Suprapubic skin (tissue), 4 donors: Measurements from ENCODE around the gene CCDC3. TPM values are rescaled to one million over a fixed set of nuclear protein-coding genes. Genes with fewer than 3 reads are reported as not detected.

Experiments used
- DNase-seq, 2 donors: peaks; one replicate each; pipeline ENCODE4 v3.0.0-alpha.2; 2019; ENCODE audit warnings: low spot score in 2 of 2
- H3K27ac ChIP-seq: fragments of 200-600 bp; sonication (generic); one replicate; pipeline ENCODE4 v1.5.1; 2019
- H3K27me3 ChIP-seq: fragments of 200-600 bp; sonication (generic); one replicate; pipeline ENCODE4 v1.5.1; 2019
- H3K36me3 ChIP-seq: fragments of 200-600 bp; sonication (generic); one replicate; pipeline ENCODE4 v1.5.1; 2019
- H3K4me1 ChIP-seq: fragments of 200-600 bp; sonication (generic); one replicate; pipeline ENCODE4 v1.5.1; 2019
- H3K4me3 ChIP-seq: fragments of 200-600 bp; sonication (generic); one replicate; pipeline ENCODE4 v1.5.1; 2019; ENCODE audit warnings: mild to moderate bottlenecking
- H3K9me3 ChIP-seq: fragments of 200-600 bp; sonication (generic); one replicate; pipeline ENCODE4 v1.5.1; 2019
- EP300 ChIP-seq: sonication (generic); formaldehyde crosslinking; IDR thresholded peaks from one replicate; pipeline ENCODE4 v1.6.1; 2017; ENCODE audit warnings: antibody characterized with exemption
- POLR2A ChIP-seq, 2 donors: fragments of 450-650 bp; IDR thresholded peaks; one replicate each; pipeline ENCODE4 v1.6.1; 2017; ENCODE audit warnings: antibody characterized with exemption in 2 of 2, mild to moderate bottlenecking in 2 of 2, moderate library complexity in 2 of 2
- POLR2AphosphoS5 ChIP-seq, 3 donors: sonication (generic); formaldehyde crosslinking; IDR thresholded peaks; one replicate each; pipeline ENCODE4 v1.6.1; 2017; ENCODE audit warnings: antibody characterized with exemption in 3 of 3
- WGBS: methylation state at CpG from one replicate; pipeline ENCODE4 v1.1.5; 2018; 5-methylcytosine and 5-hydroxymethylcytosine counted together
- total RNA-seq, 4 donors: library from RNA; depleted of rRNA; stranded (reverse); fragments of >200 nt; gene quantifications; one replicate each; pipeline ENCODE4 v1.1.0, GENCODE V29; 2016
- TF ChIP-seq, protein P1 (sequence below), 2 donors: fragments of 200-600 bp in 1 of 2; fragments of 450-650 bp in 1 of 2; sonication (generic) in 1 of 2; IDR thresholded peaks; one replicate each; pipeline ENCODE4 v1.5.1; 2016 to 2019; ENCODE audit warnings: antibody characterized with exemption in 2 of 2, mild to moderate bottlenecking in 1 of 2, moderate library complexity in 1 of 2

CCDC3 gene
- total RNA-seq, 4 donors from 2014 or later = 31.3 to 124 (median 60.2) TPM

DNA sequence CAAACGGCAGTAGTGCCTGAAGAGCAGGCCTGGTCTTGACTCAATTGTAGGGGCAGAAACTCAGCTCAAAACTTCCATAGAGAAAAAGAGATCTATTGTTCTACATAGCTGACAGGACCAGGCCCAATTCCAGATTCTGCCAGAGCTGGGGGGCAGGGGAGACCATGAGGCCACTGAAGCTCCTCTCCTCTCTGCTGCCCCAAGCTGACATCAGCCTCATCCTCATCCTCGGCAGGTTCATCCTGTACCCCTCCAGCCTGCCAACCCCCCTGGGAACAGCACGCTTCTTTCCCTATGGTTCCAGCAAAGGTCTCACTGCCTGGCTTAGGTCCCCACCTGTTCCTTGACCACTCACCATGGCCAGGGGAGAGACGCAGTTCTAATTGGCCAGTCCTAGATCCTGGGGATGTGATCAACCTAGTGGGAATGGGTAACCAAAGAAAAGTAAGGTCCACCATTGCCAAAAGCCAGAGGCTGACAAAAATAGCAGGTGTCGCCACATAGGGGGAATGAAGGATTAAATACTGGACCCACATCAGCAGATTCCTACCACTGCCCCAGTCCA lies 42.9 kb downstream of the CCDC3 start:
- Histone ChIP-seq H3K9me3 (no peaks in the 10 kb centered on the region), H3K27me3 (no peaks in the 10 kb centered on the region), H3K27ac (no peak overlapping the region), H3K4me3 (no peak overlapping the region), H3K36me3 (no peaks in the 10 kb centered on the region), H3K4me1 (peaks cover 21% of the 10 kb centered on the region)
- 85% methylated on average over 5 of the region's 5 CpGs for WGBS
- DNase-seq = no peak
- TF ChIP-seq EP300 (no peak), POLR2AphosphoS5 (IDR thresholded peaks at IDR 0.05) (no peak), POLR2A (IDR thresholded peaks at IDR 0.05) (no peak)
- TF ChIP-seq, protein P1, sequence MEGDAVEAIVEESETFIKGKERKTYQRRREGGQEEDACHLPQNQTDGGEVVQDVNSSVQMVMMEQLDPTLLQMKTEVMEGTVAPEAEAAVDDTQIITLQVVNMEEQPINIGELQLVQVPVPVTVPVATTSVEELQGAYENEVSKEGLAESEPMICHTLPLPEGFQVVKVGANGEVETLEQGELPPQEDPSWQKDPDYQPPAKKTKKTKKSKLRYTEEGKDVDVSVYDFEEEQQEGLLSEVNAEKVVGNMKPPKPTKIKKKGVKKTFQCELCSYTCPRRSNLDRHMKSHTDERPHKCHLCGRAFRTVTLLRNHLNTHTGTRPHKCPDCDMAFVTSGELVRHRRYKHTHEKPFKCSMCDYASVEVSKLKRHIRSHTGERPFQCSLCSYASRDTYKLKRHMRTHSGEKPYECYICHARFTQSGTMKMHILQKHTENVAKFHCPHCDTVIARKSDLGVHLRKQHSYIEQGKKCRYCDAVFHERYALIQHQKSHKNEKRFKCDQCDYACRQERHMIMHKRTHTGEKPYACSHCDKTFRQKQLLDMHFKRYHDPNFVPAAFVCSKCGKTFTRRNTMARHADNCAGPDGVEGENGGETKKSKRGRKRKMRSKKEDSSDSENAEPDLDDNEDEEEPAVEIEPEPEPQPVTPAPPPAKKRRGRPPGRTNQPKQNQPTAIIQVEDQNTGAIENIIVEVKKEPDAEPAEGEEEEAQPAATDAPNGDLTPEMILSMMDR (IDR thresholded peaks at IDR 0.05) = no peak

DNA sequence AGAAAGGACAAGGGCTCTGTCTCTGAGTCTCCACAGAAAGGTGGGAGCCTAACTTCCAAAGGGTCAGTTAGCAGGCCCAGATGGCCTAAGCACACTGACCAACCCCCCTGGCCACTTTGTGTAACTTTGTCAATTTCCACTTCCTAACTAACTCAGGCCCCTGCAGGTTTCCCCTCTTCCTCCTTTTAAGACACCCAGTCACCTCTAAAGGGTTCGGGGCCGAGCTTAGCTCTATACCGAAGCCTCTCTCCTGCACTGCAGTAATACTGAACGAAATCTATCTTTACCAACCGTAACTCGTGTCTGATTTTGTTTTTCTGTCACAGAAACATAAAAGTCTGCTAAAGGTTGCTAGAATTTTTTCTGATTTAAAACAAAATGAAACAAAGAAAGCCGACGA lies 44.4 kb downstream of the CCDC3 start:
- no peaks in the 10 kb centered on the region for H3K36me3 ChIP-seq
- WGBS = 84% methylated on average over 8 of the region's 8 CpGs
- DNase-seq = no peak
- H3K4me1 ChIP-seq = peaks cover 20% of the 10 kb centered on the region
- H3K27ac ChIP-seq = no peak overlapping the region
- H3K27me3 ChIP-seq = no peaks in the 10 kb centered on the region
- H3K4me3 ChIP-seq = no peak overlapping the region
- no peak for TF ChIP-seq POLR2AphosphoS5 (IDR thresholded peaks at IDR 0.05)
- no peak for TF ChIP-seq POLR2A (IDR thresholded peaks at IDR 0.05)
- TF ChIP-seq, protein P1 (IDR thresholded peaks at IDR 0.05) = no peak
- no peak for TF ChIP-seq EP300
- H3K9me3 ChIP-seq = no peaks in the 10 kb centered on the region

DNA sequence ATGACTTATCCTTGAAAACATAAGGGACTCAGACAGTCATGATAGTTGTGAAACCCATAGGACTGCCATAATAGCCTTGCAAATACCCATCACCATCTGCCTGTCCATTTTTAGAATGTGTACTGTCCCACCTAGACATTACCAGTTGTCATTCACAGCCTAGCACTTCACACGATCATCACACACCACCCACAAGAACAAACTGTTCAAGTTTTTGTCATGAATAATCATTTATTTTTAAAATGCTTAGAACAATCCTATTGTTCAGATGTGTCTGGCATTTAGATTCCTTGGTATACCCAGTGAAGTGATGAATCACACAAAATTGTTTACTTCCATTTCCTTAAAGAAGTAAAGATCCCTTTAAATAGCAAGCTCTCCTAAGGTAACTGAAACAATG lies 46.6 kb downstream of the CCDC3 start:
- Histone ChIP-seq H3K27me3 (no peaks in the 10 kb centered on the region), H3K9me3 (no peaks in the 10 kb centered on the region), H3K4me1 (no peaks in the 10 kb centered on the region), H3K4me3 (no peak overlapping the region), H3K27ac (no peak overlapping the region), H3K36me3 (no peaks in the 10 kb centered on the region)
- no peak for DNase-seq
- 0% methylated on average over 1 of the region's 1 CpG for WGBS
- TF ChIP-seq POLR2AphosphoS5 (IDR thresholded peaks at IDR 0.05) (no peak), POLR2A (IDR thresholded peaks at IDR 0.05) (no peak), EP300 (no peak)
- TF ChIP-seq, protein P1 (IDR thresholded peaks at IDR 0.05) = no peak

DNA sequence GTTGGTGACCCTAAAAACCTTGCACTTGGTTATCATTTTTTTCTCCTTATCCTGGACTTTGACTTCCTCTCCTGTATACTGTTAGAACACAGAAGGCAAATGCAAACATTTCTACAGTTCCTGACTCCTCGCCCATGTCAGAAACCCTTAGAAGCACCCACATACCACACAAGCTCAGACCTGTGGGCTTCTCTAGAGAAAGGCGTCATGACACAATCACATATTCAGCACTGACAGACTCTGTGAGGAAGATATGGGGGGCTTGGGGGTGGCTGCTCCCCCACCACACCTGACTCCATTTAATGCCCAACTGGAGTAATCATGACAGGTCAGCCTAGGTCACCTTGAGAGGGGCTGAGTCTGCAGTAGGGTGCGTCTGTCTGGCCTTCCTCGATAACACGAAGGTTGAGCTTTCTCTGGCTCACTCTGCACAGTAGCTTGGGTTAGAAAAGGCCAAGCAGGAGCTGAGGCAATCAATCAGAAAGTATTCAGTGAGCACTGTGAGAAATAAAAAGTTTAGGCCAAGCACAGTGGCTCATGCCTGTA lies 50.9 kb downstream of the CCDC3 start:
- no peak for DNase-seq
- no peak for TF ChIP-seq POLR2AphosphoS5 (IDR thresholded peaks at IDR 0.05)
- no peak for TF ChIP-seq POLR2A (IDR thresholded peaks at IDR 0.05)
- TF ChIP-seq, protein P1 (IDR thresholded peaks at IDR 0.05) = no peak
- TF ChIP-seq EP300 = no peak
- H3K27me3 ChIP-seq = no peaks in the 10 kb centered on the region
- no peak overlapping the region for H3K4me3 ChIP-seq
- no peaks in the 10 kb centered on the region for H3K4me1 ChIP-seq
- no peaks in the 10 kb centered on the region for H3K9me3 ChIP-seq
- no peak overlapping the region for H3K27ac ChIP-seq
- no peaks in the 10 kb centered on the region for H3K36me3 ChIP-seq
- WGBS = 55% methylated on average over 5 of the region's 5 CpGs

DNA sequence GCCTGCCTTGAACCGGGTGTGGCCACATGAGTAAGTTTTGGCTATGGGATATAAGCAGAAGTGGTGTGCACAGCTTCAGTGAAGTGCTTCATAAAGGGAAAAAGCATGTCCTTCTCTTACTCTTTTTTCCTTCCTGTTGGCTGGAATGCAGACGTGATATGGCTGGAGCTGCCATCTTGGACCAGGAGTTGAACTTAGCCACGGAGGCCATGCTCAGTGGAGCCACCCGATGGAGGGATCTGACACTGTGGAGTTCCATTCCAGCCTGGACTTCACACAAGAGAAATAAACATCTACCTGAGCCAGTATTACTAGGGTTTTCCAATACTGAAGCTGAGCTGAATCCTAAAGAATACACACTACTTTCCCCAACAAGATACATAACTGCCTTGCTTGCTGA lies 52.3 kb downstream of the CCDC3 start:
- Histone ChIP-seq H3K4me3 (no peak overlapping the region), H3K36me3 (no peaks in the 10 kb centered on the region), H3K9me3 (no peaks in the 10 kb centered on the region), H3K27me3 (no peaks in the 10 kb centered on the region), H3K4me1 (no peaks in the 10 kb centered on the region), H3K27ac (no peak overlapping the region)
- DNase-seq = no peak
- 94% methylated on average over 3 of the region's 4 CpGs for WGBS
- TF ChIP-seq, protein P1 (IDR thresholded peaks at IDR 0.05) = no peak
- TF ChIP-seq POLR2A (IDR thresholded peaks at IDR 0.05) (no peak), EP300 (no peak), POLR2AphosphoS5 (IDR thresholded peaks at IDR 0.05) (no peak)
